ENCODE measurements around the gene IFT52. TPM values are rescaled to one million over a fixed set of nuclear protein-coding genes. Genes with fewer than 3 reads are reported as not detected.

The IFT52 gene
- total RNA-seq, 2 experiments from 2014 or later: 14.4 to 16.6 TPM

- no peak for DNase-seq
- H3K4me1 Mint-ChIP-seq: no peaks in the 10 kb centered on the region
- no peak overlapping the region for H3K27ac Mint-ChIP-seq
- no peaks in the 10 kb centered on the region for H3K27me3 Mint-ChIP-seq
- H3K9me3 Mint-ChIP-seq: no peaks in the 10 kb centered on the region
- no peak overlapping the region for H3K4me3 Mint-ChIP-seq
- no peaks in the 10 kb centered on the region for H3K36me3 Mint-ChIP-seq
These were observed 29.8 kb upstream of the IFT52 start for GRCh38 chr20:43560974-43561373.

- H3K9me3 Mint-ChIP-seq: no peaks in the 10 kb centered on the region
- no peak for DNase-seq
- no peaks in the 10 kb centered on the region for H3K36me3 Mint-ChIP-seq
These were observed 27.3 kb upstream of the IFT52 start for GRCh38 chr20:43563429-43563828.

GRCh38 chr20:43563991-43564390 lies 26.7 kb upstream of the IFT52 start:
- H3K4me3 Mint-ChIP-seq: no peak overlapping the region
- H3K27ac Mint-ChIP-seq: no peak overlapping the region
- no peaks in the 10 kb centered on the region for H3K36me3 Mint-ChIP-seq
- H3K9me3 Mint-ChIP-seq: no peaks in the 10 kb centered on the region
- no peaks in the 10 kb centered on the region for H3K4me1 Mint-ChIP-seq
- no peaks in the 10 kb centered on the region for H3K27me3 Mint-ChIP-seq
- no peak for DNase-seq

More at GRCh38 chr20:43563429-43563828, 27.3 kb upstream of the IFT52 start:
- H3K27me3 Mint-ChIP-seq: no peaks in the 10 kb centered on the region
- no peaks in the 10 kb centered on the region for H3K4me1 Mint-ChIP-seq
- no peak overlapping the region for H3K4me3 Mint-ChIP-seq
- H3K27ac Mint-ChIP-seq: no peak overlapping the region

- Mint-ChIP-seq H3K9me3 (no peaks in the 10 kb centered on the region), H3K27ac (no peak overlapping the region), H3K36me3 (no peaks in the 10 kb centered on the region), H3K27me3 (no peaks in the 10 kb centered on the region), H3K4me3 (no peak overlapping the region), H3K4me1 (no peaks in the 10 kb centered on the region)
- no peak for DNase-seq
These were observed 26.3 kb upstream of the IFT52 start for GRCh38 chr20:43564455-43564854.

GRCh38 chr20:43564993-43565757 lies 25.6 kb upstream of the IFT52 start:
- no peak for DNase-seq
- Mint-ChIP-seq H3K4me1 (no peaks in the 10 kb centered on the region), H3K36me3 (no peaks in the 10 kb centered on the region), H3K27ac (no peak overlapping the region), H3K9me3 (no peaks in the 10 kb centered on the region), H3K27me3 (no peaks in the 10 kb centered on the region), H3K4me3 (no peak overlapping the region)

GRCh38 chr20:43565758-43566104 lies 25.0 kb upstream of the IFT52 start:
- no peak for DNase-seq
- no peak overlapping the region for H3K27ac Mint-ChIP-seq
- no peaks in the 10 kb centered on the region for H3K36me3 Mint-ChIP-seq
- no peaks in the 10 kb centered on the region for H3K9me3 Mint-ChIP-seq
- no peak overlapping the region for H3K4me3 Mint-ChIP-seq
- H3K4me1 Mint-ChIP-seq: no peaks in the 10 kb centered on the region
- H3K27me3 Mint-ChIP-seq: no peaks in the 10 kb centered on the region

GRCh38 chr20:43567477-43567876 lies 23.3 kb upstream of the IFT52 start:
- H3K27ac Mint-ChIP-seq: no peak overlapping the region
- DNase-seq: no peak
- no peaks in the 10 kb centered on the region for H3K9me3 Mint-ChIP-seq
- no peaks in the 10 kb centered on the region for H3K36me3 Mint-ChIP-seq
- H3K27me3 Mint-ChIP-seq: no peaks in the 10 kb centered on the region
- H3K4me3 Mint-ChIP-seq: no peak overlapping the region
- no peaks in the 10 kb centered on the region for H3K4me1 Mint-ChIP-seq

- no peak overlapping the region for H3K27ac Mint-ChIP-seq
- DNase-seq: no peak
- no peaks in the 10 kb centered on the region for H3K9me3 Mint-ChIP-seq
- no peaks in the 10 kb centered on the region for H3K27me3 Mint-ChIP-seq
- H3K4me3 Mint-ChIP-seq: no peak overlapping the region
- H3K4me1 Mint-ChIP-seq: no peaks in the 10 kb centered on the region
- H3K36me3 Mint-ChIP-seq: no peaks in the 10 kb centered on the region
These were observed 22.0 kb upstream of the IFT52 start for GRCh38 chr20:43568706-43569105.

GRCh38 chr20:43569282-43569681 lies 21.5 kb upstream of the IFT52 start:
- Mint-ChIP-seq H3K4me1 (no peaks in the 10 kb centered on the region), H3K36me3 (no peaks in the 10 kb centered on the region), H3K9me3 (no peaks in the 10 kb centered on the region), H3K4me3 (no peak overlapping the region), H3K27ac (no peak overlapping the region), H3K27me3 (no peaks in the 10 kb centered on the region)
- no peak for DNase-seq

- no peaks in the 10 kb centered on the region for H3K27me3 Mint-ChIP-seq
- no peaks in the 10 kb centered on the region for H3K4me1 Mint-ChIP-seq
- DNase-seq: no peak
- H3K4me3 Mint-ChIP-seq: no peak overlapping the region
- H3K27ac Mint-ChIP-seq: no peak overlapping the region
- no peaks in the 10 kb centered on the region for H3K9me3 Mint-ChIP-seq
- H3K36me3 Mint-ChIP-seq: no peaks in the 10 kb centered on the region
These were observed 20.2 kb upstream of the IFT52 start for GRCh38 chr20:43570496-43570895.

- no peak overlapping the region for H3K4me3 Mint-ChIP-seq
- H3K4me1 Mint-ChIP-seq: no peaks in the 10 kb centered on the region
- H3K9me3 Mint-ChIP-seq: no peaks in the 10 kb centered on the region
- DNase-seq: no peak
- H3K36me3 Mint-ChIP-seq: no peaks in the 10 kb centered on the region
- no peak overlapping the region for H3K27ac Mint-ChIP-seq
- no peaks in the 10 kb centered on the region for H3K27me3 Mint-ChIP-seq
These were observed 19.4 kb upstream of the IFT52 start for GRCh38 chr20:43571310-43571709.

- H3K36me3 Mint-ChIP-seq: no peaks in the 10 kb centered on the region
These were observed 19.0 kb upstream of the IFT52 start for GRCh38 chr20:43571771-43572170.

GRCh38 chr20:43572891-43573290 lies 17.8 kb upstream of the IFT52 start:
- Mint-ChIP-seq H3K4me3 (no peak overlapping the region), H3K36me3 (no peaks in the 10 kb centered on the region), H3K27me3 (no peaks in the 10 kb centered on the region), H3K27ac (no peak overlapping the region), H3K9me3 (no peaks in the 10 kb centered on the region), H3K4me1 (no peaks in the 10 kb centered on the region)
- DNase-seq: no peak

More at GRCh38 chr20:43571771-43572170, 19.0 kb upstream of the IFT52 start:
- DNase-seq: no peak
- Mint-ChIP-seq H3K4me1 (no peaks in the 10 kb centered on the region), H3K9me3 (no peaks in the 10 kb centered on the region), H3K27ac (no peak overlapping the region), H3K27me3 (no peaks in the 10 kb centered on the region), H3K4me3 (no peak overlapping the region)

GRCh38 chr20:43576108-43576507 lies 14.6 kb upstream of the IFT52 start:
- Mint-ChIP-seq H3K9me3 (no peaks in the 10 kb centered on the region), H3K27ac (no peak overlapping the region), H3K4me3 (no peak overlapping the region)

GRCh38 chr20:43579861-43580793 lies 10.6 kb upstream of the IFT52 start:
- Mint-ChIP-seq H3K4me3 (no peak overlapping the region), H3K4me1 (no peaks in the 10 kb centered on the region), H3K9me3 (no peaks in the 10 kb centered on the region), H3K27me3 (no peaks in the 10 kb centered on the region), H3K36me3 (no peaks in the 10 kb centered on the region), H3K27ac (no peak overlapping the region)
- DNase-seq: no peak

More at GRCh38 chr20:43576108-43576507, 14.6 kb upstream of the IFT52 start:
- Mint-ChIP-seq H3K27me3 (no peaks in the 10 kb centered on the region), H3K4me1 (no peaks in the 10 kb centered on the region), H3K36me3 (no peaks in the 10 kb centered on the region)
- DNase-seq: no peak

Data from activated naive CD8-positive, alpha-beta T cell treated with anti-CD3 and anti-CD28 coated beads for 36 hours (primary cell).